Measurements from ENCODE around the gene AFAP1L2.

DNA sequence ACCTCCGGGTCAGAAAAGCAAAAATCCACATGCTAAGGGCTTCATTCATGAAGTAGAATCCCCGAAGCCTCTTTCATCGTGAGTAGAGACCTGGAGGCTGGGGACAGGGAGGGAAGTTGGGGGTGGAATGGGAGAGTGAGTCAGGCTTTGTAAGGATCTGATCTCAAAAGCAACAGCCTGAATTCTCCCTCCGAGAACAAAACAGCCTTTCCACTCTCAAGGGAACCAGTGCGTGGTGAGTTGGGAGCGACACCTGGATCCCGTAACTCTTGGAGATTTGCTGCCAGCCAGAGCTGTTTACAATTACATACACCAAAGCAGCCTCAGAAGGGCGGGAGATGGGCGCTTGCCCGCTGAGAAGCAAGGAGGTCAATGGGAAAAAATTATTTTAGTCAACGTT lies 10.8 kb downstream of the AFAP1L2 start:
- TF ChIP-seq MAX (IDR thresholded peaks at IDR 0.05) (no peak), RAD21 (IDR thresholded peaks at IDR 0.05; ENCODE audit: low read depth) (no peak), YY1 (IDR thresholded peaks at IDR 0.05; ENCODE audit: low read depth) (no peak), EP300 (IDR thresholded peaks at IDR 0.05; ENCODE audit: borderline replicate concordance) (no peak), TCF12 (IDR thresholded peaks at IDR 0.05; ENCODE audit: low read depth) (no peak), TAF1 (IDR thresholded peaks at IDR 0.05; ENCODE audit: low read depth) (no peak), CREB1 (IDR thresholded peaks at IDR 0.05; ENCODE audit: low read depth) (no peak), TEAD4 (IDR thresholded peaks at IDR 0.05) (no peak), CEBPB (IDR thresholded peaks at IDR 0.05) (no peak), ZBTB7A (IDR thresholded peaks at IDR 0.05; ENCODE audit: low read depth) (no peak), FOXM1 (IDR thresholded peaks at IDR 0.05; ENCODE audit: borderline replicate concordance, low read depth) (no peak)
- TF ChIP-seq, protein P1, sequence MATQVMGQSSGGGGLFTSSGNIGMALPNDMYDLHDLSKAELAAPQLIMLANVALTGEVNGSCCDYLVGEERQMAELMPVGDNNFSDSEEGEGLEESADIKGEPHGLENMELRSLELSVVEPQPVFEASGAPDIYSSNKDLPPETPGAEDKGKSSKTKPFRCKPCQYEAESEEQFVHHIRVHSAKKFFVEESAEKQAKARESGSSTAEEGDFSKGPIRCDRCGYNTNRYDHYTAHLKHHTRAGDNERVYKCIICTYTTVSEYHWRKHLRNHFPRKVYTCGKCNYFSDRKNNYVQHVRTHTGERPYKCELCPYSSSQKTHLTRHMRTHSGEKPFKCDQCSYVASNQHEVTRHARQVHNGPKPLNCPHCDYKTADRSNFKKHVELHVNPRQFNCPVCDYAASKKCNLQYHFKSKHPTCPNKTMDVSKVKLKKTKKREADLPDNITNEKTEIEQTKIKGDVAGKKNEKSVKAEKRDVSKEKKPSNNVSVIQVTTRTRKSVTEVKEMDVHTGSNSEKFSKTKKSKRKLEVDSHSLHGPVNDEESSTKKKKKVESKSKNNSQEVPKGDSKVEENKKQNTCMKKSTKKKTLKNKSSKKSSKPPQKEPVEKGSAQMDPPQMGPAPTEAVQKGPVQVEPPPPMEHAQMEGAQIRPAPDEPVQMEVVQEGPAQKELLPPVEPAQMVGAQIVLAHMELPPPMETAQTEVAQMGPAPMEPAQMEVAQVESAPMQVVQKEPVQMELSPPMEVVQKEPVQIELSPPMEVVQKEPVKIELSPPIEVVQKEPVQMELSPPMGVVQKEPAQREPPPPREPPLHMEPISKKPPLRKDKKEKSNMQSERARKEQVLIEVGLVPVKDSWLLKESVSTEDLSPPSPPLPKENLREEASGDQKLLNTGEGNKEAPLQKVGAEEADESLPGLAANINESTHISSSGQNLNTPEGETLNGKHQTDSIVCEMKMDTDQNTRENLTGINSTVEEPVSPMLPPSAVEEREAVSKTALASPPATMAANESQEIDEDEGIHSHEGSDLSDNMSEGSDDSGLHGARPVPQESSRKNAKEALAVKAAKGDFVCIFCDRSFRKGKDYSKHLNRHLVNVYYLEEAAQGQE (IDR thresholded peaks at IDR 0.05; ENCODE audit: low read depth) = no peak
